ENCODE data around the gene RABAC1. TPM values are rescaled to one million over a fixed set of nuclear protein-coding genes. Genes with fewer than 3 reads are reported as not detected.

The RABAC1 gene
- total RNA-seq, 1 donor from 2014 or later: 93.4 TPM

GRCh38 chr19:41920882-41921576 is 38.1 kb downstream of the RABAC1 start:
- H3K27me3 Mint-ChIP-seq (ENCODE audit: low read depth): peaks cover 22% of the 10 kb centered on the region
- no peaks in the 10 kb centered on the region for H3K36me3 Mint-ChIP-seq (ENCODE audit: low read depth)
- H3K9me3 Mint-ChIP-seq: no peaks in the 10 kb centered on the region
- H3K4me1 Mint-ChIP-seq: peaks cover 8% of the 10 kb centered on the region
- no peak for TF ChIP-seq CTCF (conservative IDR thresholded peaks at IDR 0.05)
- no peak overlapping the region for H3K27ac Mint-ChIP-seq (ENCODE audit: unreplicated experiment)
- no peak for DNase-seq (ENCODE audit: low read depth, low spot score)
- no peak overlapping the region for H3K4me3 Mint-ChIP-seq

- Mint-ChIP-seq H3K36me3 (ENCODE audit: low read depth) (no peaks in the 10 kb centered on the region), H3K27me3 (ENCODE audit: low read depth) (peaks cover 22% of the 10 kb centered on the region), H3K9me3 (no peaks in the 10 kb centered on the region), H3K4me1 (peaks cover 8% of the 10 kb centered on the region), H3K27ac (ENCODE audit: unreplicated experiment) (no peak overlapping the region), H3K4me3 (no peak overlapping the region)
- DNase-seq (ENCODE audit: low read depth, low spot score): no peak
- TF ChIP-seq CTCF (conservative IDR thresholded peaks at IDR 0.05): no peak
Measured at GRCh38 chr19:41919948-41920712, 39.0 kb downstream of the RABAC1 start.

- Mint-ChIP-seq H3K36me3 (ENCODE audit: low read depth) (no peaks in the 10 kb centered on the region), H3K9me3 (no peaks in the 10 kb centered on the region), H3K4me1 (peaks cover 8% of the 10 kb centered on the region), H3K27ac (ENCODE audit: unreplicated experiment) (no peak overlapping the region), H3K27me3 (ENCODE audit: low read depth) (peaks cover 22% of the 10 kb centered on the region), H3K4me3 (no peak overlapping the region)
- DNase-seq (ENCODE audit: low read depth, low spot score): no peak
- TF ChIP-seq CTCF (conservative IDR thresholded peaks at IDR 0.05): no peak
Measured at GRCh38 chr19:41918653-41919244, 40.4 kb downstream of the RABAC1 start.

GRCh38 chr19:41918095-41918494 is 41.0 kb downstream of the RABAC1 start:
- Mint-ChIP-seq H3K27me3 (ENCODE audit: low read depth) (peaks cover 18% of the 10 kb centered on the region), H3K27ac (ENCODE audit: unreplicated experiment) (no peak overlapping the region), H3K4me1 (peaks cover 4% of the 10 kb centered on the region), H3K4me3 (no peak overlapping the region), H3K36me3 (ENCODE audit: low read depth) (no peaks in the 10 kb centered on the region), H3K9me3 (no peaks in the 10 kb centered on the region)
- DNase-seq (ENCODE audit: low read depth, low spot score): no peak
- no peak for TF ChIP-seq CTCF (conservative IDR thresholded peaks at IDR 0.05)

DNA sequence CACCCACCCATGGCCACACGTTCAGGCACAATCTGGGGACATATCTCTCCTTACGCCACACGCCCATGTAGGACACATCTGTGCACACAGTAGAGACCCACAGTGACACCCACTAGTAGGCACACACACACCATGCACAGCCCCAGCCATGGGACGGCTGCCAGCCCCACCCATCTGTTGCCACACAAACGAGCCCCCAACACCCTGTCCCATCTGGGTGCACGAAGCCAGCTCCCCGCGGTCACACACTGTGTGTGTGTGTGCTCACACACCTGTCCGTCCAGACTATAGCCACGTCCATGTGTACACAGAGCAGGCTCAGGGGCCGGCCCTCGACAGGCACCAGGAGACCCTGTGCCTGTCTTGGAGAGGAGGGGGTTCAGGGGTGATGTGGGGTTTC is 41.4 kb downstream of the RABAC1 start:
- no peak overlapping the region for H3K27ac Mint-ChIP-seq (ENCODE audit: unreplicated experiment)
- DNase-seq (ENCODE audit: low read depth, low spot score): no peak
- H3K27me3 Mint-ChIP-seq (ENCODE audit: low read depth): peaks cover 16% of the 10 kb centered on the region
- TF ChIP-seq CTCF (conservative IDR thresholded peaks at IDR 0.05): no peak
- H3K36me3 Mint-ChIP-seq (ENCODE audit: low read depth): no peaks in the 10 kb centered on the region
- peaks cover 3% of the 10 kb centered on the region for H3K4me1 Mint-ChIP-seq
- H3K9me3 Mint-ChIP-seq: no peaks in the 10 kb centered on the region
- H3K4me3 Mint-ChIP-seq: no peak overlapping the region
